HL-60 (cell line): Measurements from ENCODE around the gene SCLY.

ENCODE experiments used
- POLR2AphosphoS5 ChIP-seq: IDR thresholded peaks from 2 replicates; pipeline ENCODE4 v1.6.1; 2012; ENCODE audit warnings: low read depth
- SPI1 ChIP-seq: IDR thresholded peaks from 2 replicates; pipeline ENCODE4 v1.6.1; 2012; ENCODE audit warnings: low read depth, mild to moderate bottlenecking, borderline replicate concordance
- TF ChIP-seq, protein P1 (sequence below): IDR thresholded peaks from one replicate; pipeline ENCODE4 v1.5.1; 2011; ENCODE audit warnings: low read length, control low read depth, inconsistent platforms; ENCODE audit not compliant: insufficient read depth
- TF ChIP-seq, protein P2 (sequence below): IDR thresholded peaks from 2 replicates; pipeline ENCODE4 v1.6.1; 2012; ENCODE audit warnings: low read depth; ENCODE audit not compliant: insufficient replicate concordance

DNA sequence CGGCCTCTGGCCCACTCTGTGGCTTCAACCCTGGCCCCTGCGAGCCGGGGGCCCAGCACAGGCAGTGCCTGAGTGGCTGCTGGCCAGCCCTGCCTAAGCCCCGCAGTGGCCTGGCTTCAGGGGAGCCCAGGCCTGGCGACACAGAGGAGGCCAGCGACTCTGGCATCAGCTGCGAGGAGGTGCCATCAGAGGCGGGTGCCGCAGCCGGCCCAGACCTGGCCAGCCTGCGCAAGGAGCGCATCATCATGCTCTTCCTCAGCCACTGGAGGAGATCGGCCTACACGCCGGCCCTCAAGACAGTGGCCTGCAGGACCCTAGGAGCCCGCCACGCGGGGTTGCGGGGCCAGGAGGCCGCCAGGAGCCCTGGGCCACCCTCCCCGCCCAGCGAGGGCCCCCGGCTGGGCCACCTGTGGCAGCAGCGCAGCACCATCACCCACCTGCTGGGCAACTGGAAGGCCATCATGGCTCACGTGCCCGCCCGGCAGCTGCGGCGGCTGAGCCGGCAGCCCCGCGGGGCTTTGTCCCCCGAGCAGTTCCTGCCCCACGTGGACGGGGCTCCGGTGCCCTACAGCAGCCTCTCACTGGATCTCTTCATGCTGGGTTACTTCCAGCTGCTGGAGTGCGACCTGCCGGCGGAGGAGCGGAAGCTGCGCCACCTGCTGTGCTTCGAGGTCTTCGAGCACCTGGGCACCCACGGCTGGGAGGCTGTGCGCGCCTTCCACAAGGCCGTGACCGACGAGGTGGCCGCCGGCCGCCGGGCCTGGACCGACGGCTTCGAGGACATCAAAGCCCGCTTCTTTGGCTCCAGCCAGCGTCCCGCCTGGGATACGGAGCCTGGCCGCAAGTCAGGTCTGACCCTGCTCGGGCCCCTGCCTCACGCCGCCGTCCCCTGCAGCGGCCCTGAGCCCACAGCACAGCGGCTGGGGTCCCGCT is 70.2 kb downstream of the SCLY start:
- TF ChIP-seq, protein P1, sequence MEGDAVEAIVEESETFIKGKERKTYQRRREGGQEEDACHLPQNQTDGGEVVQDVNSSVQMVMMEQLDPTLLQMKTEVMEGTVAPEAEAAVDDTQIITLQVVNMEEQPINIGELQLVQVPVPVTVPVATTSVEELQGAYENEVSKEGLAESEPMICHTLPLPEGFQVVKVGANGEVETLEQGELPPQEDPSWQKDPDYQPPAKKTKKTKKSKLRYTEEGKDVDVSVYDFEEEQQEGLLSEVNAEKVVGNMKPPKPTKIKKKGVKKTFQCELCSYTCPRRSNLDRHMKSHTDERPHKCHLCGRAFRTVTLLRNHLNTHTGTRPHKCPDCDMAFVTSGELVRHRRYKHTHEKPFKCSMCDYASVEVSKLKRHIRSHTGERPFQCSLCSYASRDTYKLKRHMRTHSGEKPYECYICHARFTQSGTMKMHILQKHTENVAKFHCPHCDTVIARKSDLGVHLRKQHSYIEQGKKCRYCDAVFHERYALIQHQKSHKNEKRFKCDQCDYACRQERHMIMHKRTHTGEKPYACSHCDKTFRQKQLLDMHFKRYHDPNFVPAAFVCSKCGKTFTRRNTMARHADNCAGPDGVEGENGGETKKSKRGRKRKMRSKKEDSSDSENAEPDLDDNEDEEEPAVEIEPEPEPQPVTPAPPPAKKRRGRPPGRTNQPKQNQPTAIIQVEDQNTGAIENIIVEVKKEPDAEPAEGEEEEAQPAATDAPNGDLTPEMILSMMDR = no peak
- TF ChIP-seq POLR2AphosphoS5 (no peak), SPI1 (no peak)
- TF ChIP-seq, protein P2, sequence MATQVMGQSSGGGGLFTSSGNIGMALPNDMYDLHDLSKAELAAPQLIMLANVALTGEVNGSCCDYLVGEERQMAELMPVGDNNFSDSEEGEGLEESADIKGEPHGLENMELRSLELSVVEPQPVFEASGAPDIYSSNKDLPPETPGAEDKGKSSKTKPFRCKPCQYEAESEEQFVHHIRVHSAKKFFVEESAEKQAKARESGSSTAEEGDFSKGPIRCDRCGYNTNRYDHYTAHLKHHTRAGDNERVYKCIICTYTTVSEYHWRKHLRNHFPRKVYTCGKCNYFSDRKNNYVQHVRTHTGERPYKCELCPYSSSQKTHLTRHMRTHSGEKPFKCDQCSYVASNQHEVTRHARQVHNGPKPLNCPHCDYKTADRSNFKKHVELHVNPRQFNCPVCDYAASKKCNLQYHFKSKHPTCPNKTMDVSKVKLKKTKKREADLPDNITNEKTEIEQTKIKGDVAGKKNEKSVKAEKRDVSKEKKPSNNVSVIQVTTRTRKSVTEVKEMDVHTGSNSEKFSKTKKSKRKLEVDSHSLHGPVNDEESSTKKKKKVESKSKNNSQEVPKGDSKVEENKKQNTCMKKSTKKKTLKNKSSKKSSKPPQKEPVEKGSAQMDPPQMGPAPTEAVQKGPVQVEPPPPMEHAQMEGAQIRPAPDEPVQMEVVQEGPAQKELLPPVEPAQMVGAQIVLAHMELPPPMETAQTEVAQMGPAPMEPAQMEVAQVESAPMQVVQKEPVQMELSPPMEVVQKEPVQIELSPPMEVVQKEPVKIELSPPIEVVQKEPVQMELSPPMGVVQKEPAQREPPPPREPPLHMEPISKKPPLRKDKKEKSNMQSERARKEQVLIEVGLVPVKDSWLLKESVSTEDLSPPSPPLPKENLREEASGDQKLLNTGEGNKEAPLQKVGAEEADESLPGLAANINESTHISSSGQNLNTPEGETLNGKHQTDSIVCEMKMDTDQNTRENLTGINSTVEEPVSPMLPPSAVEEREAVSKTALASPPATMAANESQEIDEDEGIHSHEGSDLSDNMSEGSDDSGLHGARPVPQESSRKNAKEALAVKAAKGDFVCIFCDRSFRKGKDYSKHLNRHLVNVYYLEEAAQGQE = no peak
